GM23338 (cell line): ENCODE results near the gene KLHL22.

ENCODE experiments used
- EZH2 ChIP-seq: fragments of 200-600 bp; sonication (generic); IDR thresholded peaks from one replicate; pipeline ENCODE4 v1.8.0; 2017; ENCODE audit warnings: antibody characterized with exemption, mild to moderate bottlenecking, low read depth; ENCODE audit not compliant: unreplicated experiment
- EZH2phosphoT487 ChIP-seq: fragments of 200-600 bp; sonication (generic); IDR thresholded peaks from one replicate; pipeline ENCODE4 v1.8.1; 2018; ENCODE audit warnings: antibody characterized with exemption; ENCODE audit not compliant: unreplicated experiment
- POLR2AphosphoS5 ChIP-seq: IDR thresholded peaks from 2 replicates; pipeline ENCODE4 v1.6.1; 2016; ENCODE audit warnings: antibody characterized with exemption, low read depth
- TF ChIP-seq, protein P1 (sequence below), 2 experiments: fragments of 200-600 bp in 1 of 2; sonication (generic) in 1 of 2; conservative IDR thresholded peaks; 2 replicates each; pipeline versions ENCODE4 v1.5.1 to v1.6.1; 2016 to 2017; ENCODE audit warnings: antibody characterized with exemption in 2 of 2, low read depth in 2 of 2, mild to moderate bottlenecking in 2 of 2, moderate library complexity in 1 of 2
- TF ChIP-seq, protein P2 (sequence below): IDR thresholded peaks from one replicate; pipeline ENCODE4 v1.6.1; 2018; ENCODE audit warnings: antibody characterized with exemption; ENCODE audit not compliant: unreplicated experiment

DNA sequence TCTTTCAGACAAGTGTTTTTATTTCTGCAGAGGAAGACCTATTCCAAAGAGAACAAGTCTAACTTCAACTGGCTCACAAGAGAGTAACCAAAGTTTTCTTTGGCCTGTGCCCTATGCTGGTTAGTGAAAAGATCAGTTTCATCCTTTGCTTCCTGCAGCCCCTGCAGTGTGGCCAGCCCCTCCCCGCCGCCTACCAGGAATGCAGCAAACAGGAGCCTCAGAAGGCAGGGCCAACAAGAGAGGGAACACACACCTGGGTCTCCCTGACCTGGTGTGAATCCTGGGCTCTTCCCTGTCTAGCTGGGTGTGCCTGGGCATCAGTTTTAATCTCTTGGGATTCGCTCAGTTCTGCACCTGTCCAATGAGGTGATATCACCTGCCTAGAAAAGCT is 36.4 kb downstream of the KLHL22 start:
- TF ChIP-seq EZH2 (no peak), EZH2phosphoT487 (no peak), POLR2AphosphoS5 (no peak)
- TF ChIP-seq, protein P1, sequence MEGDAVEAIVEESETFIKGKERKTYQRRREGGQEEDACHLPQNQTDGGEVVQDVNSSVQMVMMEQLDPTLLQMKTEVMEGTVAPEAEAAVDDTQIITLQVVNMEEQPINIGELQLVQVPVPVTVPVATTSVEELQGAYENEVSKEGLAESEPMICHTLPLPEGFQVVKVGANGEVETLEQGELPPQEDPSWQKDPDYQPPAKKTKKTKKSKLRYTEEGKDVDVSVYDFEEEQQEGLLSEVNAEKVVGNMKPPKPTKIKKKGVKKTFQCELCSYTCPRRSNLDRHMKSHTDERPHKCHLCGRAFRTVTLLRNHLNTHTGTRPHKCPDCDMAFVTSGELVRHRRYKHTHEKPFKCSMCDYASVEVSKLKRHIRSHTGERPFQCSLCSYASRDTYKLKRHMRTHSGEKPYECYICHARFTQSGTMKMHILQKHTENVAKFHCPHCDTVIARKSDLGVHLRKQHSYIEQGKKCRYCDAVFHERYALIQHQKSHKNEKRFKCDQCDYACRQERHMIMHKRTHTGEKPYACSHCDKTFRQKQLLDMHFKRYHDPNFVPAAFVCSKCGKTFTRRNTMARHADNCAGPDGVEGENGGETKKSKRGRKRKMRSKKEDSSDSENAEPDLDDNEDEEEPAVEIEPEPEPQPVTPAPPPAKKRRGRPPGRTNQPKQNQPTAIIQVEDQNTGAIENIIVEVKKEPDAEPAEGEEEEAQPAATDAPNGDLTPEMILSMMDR (conservative IDR thresholded peaks at IDR 0.05; ENCODE audit: low read depth in 2 of 2) = no peak
- TF ChIP-seq, protein P2, sequence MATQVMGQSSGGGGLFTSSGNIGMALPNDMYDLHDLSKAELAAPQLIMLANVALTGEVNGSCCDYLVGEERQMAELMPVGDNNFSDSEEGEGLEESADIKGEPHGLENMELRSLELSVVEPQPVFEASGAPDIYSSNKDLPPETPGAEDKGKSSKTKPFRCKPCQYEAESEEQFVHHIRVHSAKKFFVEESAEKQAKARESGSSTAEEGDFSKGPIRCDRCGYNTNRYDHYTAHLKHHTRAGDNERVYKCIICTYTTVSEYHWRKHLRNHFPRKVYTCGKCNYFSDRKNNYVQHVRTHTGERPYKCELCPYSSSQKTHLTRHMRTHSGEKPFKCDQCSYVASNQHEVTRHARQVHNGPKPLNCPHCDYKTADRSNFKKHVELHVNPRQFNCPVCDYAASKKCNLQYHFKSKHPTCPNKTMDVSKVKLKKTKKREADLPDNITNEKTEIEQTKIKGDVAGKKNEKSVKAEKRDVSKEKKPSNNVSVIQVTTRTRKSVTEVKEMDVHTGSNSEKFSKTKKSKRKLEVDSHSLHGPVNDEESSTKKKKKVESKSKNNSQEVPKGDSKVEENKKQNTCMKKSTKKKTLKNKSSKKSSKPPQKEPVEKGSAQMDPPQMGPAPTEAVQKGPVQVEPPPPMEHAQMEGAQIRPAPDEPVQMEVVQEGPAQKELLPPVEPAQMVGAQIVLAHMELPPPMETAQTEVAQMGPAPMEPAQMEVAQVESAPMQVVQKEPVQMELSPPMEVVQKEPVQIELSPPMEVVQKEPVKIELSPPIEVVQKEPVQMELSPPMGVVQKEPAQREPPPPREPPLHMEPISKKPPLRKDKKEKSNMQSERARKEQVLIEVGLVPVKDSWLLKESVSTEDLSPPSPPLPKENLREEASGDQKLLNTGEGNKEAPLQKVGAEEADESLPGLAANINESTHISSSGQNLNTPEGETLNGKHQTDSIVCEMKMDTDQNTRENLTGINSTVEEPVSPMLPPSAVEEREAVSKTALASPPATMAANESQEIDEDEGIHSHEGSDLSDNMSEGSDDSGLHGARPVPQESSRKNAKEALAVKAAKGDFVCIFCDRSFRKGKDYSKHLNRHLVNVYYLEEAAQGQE = no peak
